Right cardiac atrium (tissue), 5 donors: ENCODE results near the gene DNM3. TPM values are rescaled to one million over a fixed set of nuclear protein-coding genes. Genes with fewer than 3 reads are reported as not detected.

Experiments used
- ATAC-seq, 2 donors: fragments of 200-7000 bp; cut with Tn5 transposase; one replicate each; pipeline versions ENCODE4 v1.8.0 to v1.9.1; 2020; ENCODE audit warnings: moderate library complexity in 2 of 2, mild to moderate bottlenecking in 1 of 2
- DNase-seq, 3 donors: peaks; one replicate each; pipeline ENCODE4 v3.0.0-alpha.2; 2020
- H3K27ac ChIP-seq: one replicate; pipeline ENCODE4 v1.5.1; 2013; ENCODE audit warnings: mild to moderate bottlenecking, low read length, control low read depth, moderate library complexity
- H3K27me3 ChIP-seq: one replicate; pipeline ENCODE4 v1.6.1; 2013; ENCODE audit not compliant: control insufficient read depth, insufficient read depth
- H3K4me1 ChIP-seq: one replicate; pipeline ENCODE4 v1.6.1; 2013; ENCODE audit warnings: low read length; ENCODE audit not compliant: control insufficient read depth, insufficient read depth
- H3K4me3 ChIP-seq: one replicate; pipeline ENCODE4 v1.5.1; 2013; ENCODE audit warnings: low read length, control low read depth
- H3K9me3 ChIP-seq: one replicate; pipeline ENCODE4 v1.6.1; 2013; ENCODE audit warnings: low read length; ENCODE audit not compliant: control insufficient read depth
- WGBS: extraction: QIAGEN DNeasy Blood & Tissue Kit; methylation state at CpG from one replicate; pipeline ENCODE4 v1.1.7; 2013; 5-methylcytosine and 5-hydroxymethylcytosine counted together
- intact Hi-C, 4 donors: fragments of 100-400 bp; cut with DNase I; formaldehyde crosslinking; loops; one replicate each; pipeline versions ENCODE4 v1.11.0 to v1.14.0; 2022 to 2023
- polyA plus RNA-seq: library from polyadenylated mRNA; stranded (reverse); fragments of 200-250 nt; gene quantifications from one replicate; pipeline ENCODE4 v1.2.3, GENCODE V29; 2013
- total RNA-seq, 4 donors: library from RNA; stranded (reverse); fragmentation: NEBNext Ultra II Directional; extraction: Animal tissue kit (Norgen Biotek cat#: 25700); gene quantifications; one replicate each; pipeline ENCODE4 v1.2.1, GENCODE V29; 2021
- donor health status: healthy with polysubstance abuse.
- donor health status: DM: no; HTN: yes; CAD: no.
- donor health status: DM: no; HTN: no; CAD: no.
- donor health status: DM: no; HTN: yes; CAD: no; lungs with severe emphysema.
- donor health status: DM: yes; HTN: yes; CAD: no.

The DNM3 gene
- total and polyA plus RNA-seq, 5 donors: 1.5 to 2.2 (median 1.7) TPM

GRCh38 chr1:171849245-171849898 is 8.1 kb downstream of the DNM3 start:
- Histone ChIP-seq H3K27ac (no peak overlapping the region), H3K4me1 (no peaks in the 10 kb centered on the region), H3K4me3 (no peak overlapping the region), H3K9me3 (no peaks in the 10 kb centered on the region), H3K27me3 (no peaks in the 10 kb centered on the region)
- no peak for ATAC-seq
- WGBS: 71% methylated on average over 5 of the region's 5 CpGs
- intact Hi-C loops: no loop called here
- DNase-seq: no peak

GRCh38 chr1:171850651-171851350 is 9.5 kb downstream of the DNM3 start:
- intact Hi-C loops: no loop called here
- 66% methylated on average over 5 of the region's 5 CpGs for WGBS
- no peaks in the 10 kb centered on the region for H3K4me1 ChIP-seq
- H3K27me3 ChIP-seq: no peaks in the 10 kb centered on the region
- DNase-seq (no peak), ATAC-seq (no peak)
- H3K4me3 ChIP-seq: no peak overlapping the region
- H3K9me3 ChIP-seq: no peaks in the 10 kb centered on the region
- no peak overlapping the region for H3K27ac ChIP-seq

- H3K4me1 ChIP-seq: no peaks in the 10 kb centered on the region
- H3K9me3 ChIP-seq: no peaks in the 10 kb centered on the region
- no peak overlapping the region for H3K27ac ChIP-seq
- no peaks in the 10 kb centered on the region for H3K27me3 ChIP-seq
- intact Hi-C loops: no loop called here
- no peak for ATAC-seq
- no peak for DNase-seq
- H3K4me3 ChIP-seq: no peak overlapping the region
Observed at GRCh38 chr1:171852272-171852671, 11.0 kb downstream of the DNM3 start.

- intact Hi-C loops: no loop called here
- Histone ChIP-seq H3K4me1 (no peaks in the 10 kb centered on the region), H3K9me3 (no peaks in the 10 kb centered on the region), H3K27me3 (no peaks in the 10 kb centered on the region), H3K27ac (no peak overlapping the region), H3K4me3 (no peak overlapping the region)
- 97% methylated on average over 1 of the region's 1 CpG for WGBS
- no peak for DNase-seq
- no peak for ATAC-seq
Observed at GRCh38 chr1:171855381-171855780, 14.1 kb downstream of the DNM3 start.

GRCh38 chr1:171858696-171859095 is 17.4 kb downstream of the DNM3 start:
- no peaks in the 10 kb centered on the region for H3K9me3 ChIP-seq
- intact Hi-C loops: no loop called here
- no peak overlapping the region for H3K4me3 ChIP-seq
- no peak for ATAC-seq
- H3K27ac ChIP-seq: no peak overlapping the region
- H3K27me3 ChIP-seq: no peaks in the 10 kb centered on the region
- no peaks in the 10 kb centered on the region for H3K4me1 ChIP-seq
- 64% methylated on average over 3 of the region's 3 CpGs for WGBS
- no peak for DNase-seq

GRCh38 chr1:171860696-171861095 is 19.4 kb downstream of the DNM3 start:
- Histone ChIP-seq H3K9me3 (no peaks in the 10 kb centered on the region), H3K27ac (no peak overlapping the region), H3K4me3 (no peak overlapping the region), H3K4me1 (no peaks in the 10 kb centered on the region), H3K27me3 (no peaks in the 10 kb centered on the region)
- intact Hi-C loops: no loop called here
- ATAC-seq: no peak
- no peak for DNase-seq
- WGBS: 72% methylated on average over 1 of the region's 1 CpG

GRCh38 chr1:171863531-171863930 is 22.2 kb downstream of the DNM3 start:
- Histone ChIP-seq H3K4me3 (no peak overlapping the region), H3K27me3 (no peaks in the 10 kb centered on the region), H3K9me3 (no peaks in the 10 kb centered on the region), H3K27ac (no peak overlapping the region), H3K4me1 (no peaks in the 10 kb centered on the region)
- 92% methylated on average over 4 of the region's 4 CpGs for WGBS
- intact Hi-C loops: no loop called here
- ATAC-seq (no peak), DNase-seq (no peak)

GRCh38 chr1:171864308-171864707 is 23.0 kb downstream of the DNM3 start:
- H3K9me3 ChIP-seq: no peaks in the 10 kb centered on the region
- H3K27me3 ChIP-seq: no peaks in the 10 kb centered on the region
- no peak overlapping the region for H3K27ac ChIP-seq
- ATAC-seq (no peak), DNase-seq (no peak)
- H3K4me1 ChIP-seq: no peaks in the 10 kb centered on the region
- intact Hi-C loops: no loop called here
- no peak overlapping the region for H3K4me3 ChIP-seq

GRCh38 chr1:171865106-171865505 is 23.8 kb downstream of the DNM3 start:
- Histone ChIP-seq H3K27ac (no peak overlapping the region), H3K27me3 (no peaks in the 10 kb centered on the region), H3K4me1 (no peaks in the 10 kb centered on the region), H3K9me3 (no peaks in the 10 kb centered on the region), H3K4me3 (no peak overlapping the region)
- 89% methylated on average over 6 of the region's 6 CpGs for WGBS
- intact Hi-C loops: no loop called here
- no peak for DNase-seq
- ATAC-seq: no peak

- intact Hi-C loops: no loop called here
- H3K4me1 ChIP-seq: no peaks in the 10 kb centered on the region
- ATAC-seq (no peak), DNase-seq (no peak)
- WGBS: 94% methylated on average over 2 of the region's 2 CpGs
- H3K27ac ChIP-seq: no peak overlapping the region
- H3K27me3 ChIP-seq: no peaks in the 10 kb centered on the region
- no peak overlapping the region for H3K4me3 ChIP-seq
- H3K9me3 ChIP-seq: no peaks in the 10 kb centered on the region
Observed at GRCh38 chr1:171867236-171867635, 25.9 kb downstream of the DNM3 start.

GRCh38 chr1:171868217-171868803 is 27.0 kb downstream of the DNM3 start:
- no peaks in the 10 kb centered on the region for H3K27me3 ChIP-seq
- 25% methylated on average over 3 of the region's 3 CpGs for WGBS
- intact Hi-C loops: no loop called here
- no peaks in the 10 kb centered on the region for H3K4me1 ChIP-seq
- DNase-seq (no peak), ATAC-seq (peak in 1 of 2 donors; percentile 34)
- H3K9me3 ChIP-seq: no peaks in the 10 kb centered on the region
- H3K27ac ChIP-seq: no peak overlapping the region
- no peak overlapping the region for H3K4me3 ChIP-seq
